LoVo (cell line): ENCODE results near the gene PEX5.
"Not testable (repeated sequence)": the region's sequence is repeated elsewhere in the genome, so short reads cannot be mapped to it uniquely, and the experiment has no call there.

Source experiments
- DNase-seq: peaks from one replicate; pipeline ENCODE4 v3.0.0-alpha.2; 2016; ENCODE audit warnings: low spot score

PEX5 gene

DNA sequence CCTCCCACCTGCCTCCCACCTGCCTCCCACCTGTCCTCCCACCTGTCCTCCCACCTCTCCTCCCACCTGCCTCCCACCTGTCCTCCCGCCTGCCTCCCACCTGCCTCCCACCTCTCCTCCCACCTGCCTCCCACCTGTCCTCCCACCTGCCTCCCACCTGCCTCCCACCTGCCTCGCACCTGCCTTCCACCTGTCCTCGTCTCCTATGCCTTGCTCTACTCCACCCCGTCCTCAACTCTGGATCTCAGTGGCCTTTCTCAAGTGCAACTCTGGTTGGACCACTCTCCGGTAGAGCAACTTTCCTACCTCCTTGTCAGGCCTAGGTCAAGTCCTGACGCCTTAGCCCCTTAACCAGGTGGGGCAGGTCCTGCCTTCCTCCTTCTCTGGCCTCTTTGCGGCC lies 29.3 kb upstream of the PEX5 start:
- no peak for DNase-seq

DNA sequence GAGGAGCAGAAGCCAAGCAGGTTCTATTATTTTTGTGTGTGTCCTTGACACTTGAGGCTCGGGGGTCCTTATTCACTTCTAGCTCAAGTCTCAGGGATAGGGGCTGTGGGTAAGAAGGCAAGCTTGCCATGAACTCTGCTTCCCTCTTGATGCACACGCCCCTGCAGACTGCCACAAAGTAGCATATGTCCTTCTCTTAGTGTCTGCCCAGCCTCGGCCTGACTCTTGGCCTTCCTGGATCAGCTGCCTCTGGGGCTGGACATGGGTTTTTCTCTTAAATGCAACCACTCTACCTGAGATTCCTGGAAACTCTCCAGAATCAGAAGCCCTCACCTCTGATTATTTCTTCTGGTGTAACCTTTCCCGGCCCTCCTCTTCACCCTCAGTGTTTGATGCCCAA lies 28.2 kb upstream of the PEX5 start:
- DNase-seq, result no peak

DNA sequence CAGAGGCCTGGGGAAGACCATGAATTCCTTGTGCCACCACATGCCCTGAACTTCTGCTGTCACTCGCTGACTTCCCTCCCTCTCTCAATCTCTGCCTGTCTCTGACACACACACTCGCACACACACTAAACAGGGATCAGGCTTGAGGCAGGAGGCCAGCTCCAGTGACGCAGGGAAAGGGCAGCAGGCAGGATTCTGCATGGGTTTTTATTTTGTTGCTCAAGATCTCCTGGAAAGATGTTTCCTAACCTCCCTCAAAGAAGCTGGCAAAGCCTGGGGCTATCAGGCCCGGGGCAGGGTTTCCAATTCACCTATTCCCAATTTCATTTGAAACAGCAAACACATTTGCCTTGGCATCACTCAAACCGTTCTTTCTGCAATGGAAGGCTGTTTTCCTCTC lies 27.7 kb upstream of the PEX5 start:
- no peak for DNase-seq

DNA sequence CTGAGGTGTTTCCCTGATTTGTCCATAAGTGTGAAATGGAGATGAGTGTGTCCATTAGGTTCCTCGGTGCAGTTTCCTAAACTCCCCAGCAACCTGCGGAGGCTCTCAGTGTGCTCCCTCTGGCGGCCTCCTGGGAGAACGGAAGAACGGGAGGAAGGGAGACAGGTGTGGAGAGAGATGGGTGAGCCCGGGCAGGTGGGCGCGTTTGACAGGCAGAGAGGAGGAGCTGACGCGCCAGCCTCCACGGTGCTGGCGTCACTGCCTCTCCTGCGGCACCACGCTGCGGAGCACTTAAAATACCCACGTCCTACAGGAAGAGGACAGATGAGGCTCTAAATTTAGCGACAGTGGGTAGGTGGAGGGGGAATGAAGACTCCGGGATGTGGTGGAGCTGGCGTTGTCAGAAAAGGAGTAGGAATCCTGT lies 26.8 kb upstream of the PEX5 start:
- DNase-seq, result peak; percentile 82

DNA sequence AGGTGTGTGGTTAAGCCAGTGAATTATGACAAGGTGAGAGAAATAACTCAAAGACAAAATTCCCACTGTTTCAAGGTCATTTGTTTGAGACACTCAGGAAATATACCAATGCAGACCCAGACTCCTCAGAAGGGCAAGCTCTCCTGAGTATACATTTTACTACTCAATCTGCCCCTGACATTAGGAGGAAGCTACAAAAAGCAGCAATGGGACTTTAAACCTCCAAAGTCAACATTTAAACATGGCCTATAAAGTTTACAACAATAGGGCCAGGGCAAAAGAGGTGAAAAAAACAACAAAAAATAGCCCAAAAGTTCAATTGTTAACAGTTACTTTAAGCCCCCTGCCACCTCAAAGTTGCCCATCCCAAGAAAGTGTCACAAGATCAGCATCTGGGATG lies 19.5 kb upstream of the PEX5 start:
- DNase-seq, result no peak

DNA sequence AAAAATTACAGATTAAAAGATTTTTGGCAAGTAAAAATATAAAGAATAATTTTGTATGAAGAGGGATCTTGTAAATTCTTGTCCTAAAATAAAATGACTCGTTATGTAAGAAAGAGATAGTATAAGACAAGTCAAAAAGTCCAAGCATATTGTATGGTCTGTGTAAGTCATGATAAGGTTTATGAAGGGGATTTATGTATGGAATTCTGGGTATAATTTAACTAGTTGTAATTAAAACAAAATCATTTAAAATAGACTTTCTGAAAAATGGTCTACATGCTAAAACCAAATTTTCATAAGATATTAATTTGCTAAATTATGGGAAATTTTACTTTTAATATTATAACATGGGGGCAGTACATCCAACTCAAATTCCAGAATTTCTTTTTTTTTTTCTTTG lies 17.6 kb upstream of the PEX5 start:
- no peak for DNase-seq

DNA sequence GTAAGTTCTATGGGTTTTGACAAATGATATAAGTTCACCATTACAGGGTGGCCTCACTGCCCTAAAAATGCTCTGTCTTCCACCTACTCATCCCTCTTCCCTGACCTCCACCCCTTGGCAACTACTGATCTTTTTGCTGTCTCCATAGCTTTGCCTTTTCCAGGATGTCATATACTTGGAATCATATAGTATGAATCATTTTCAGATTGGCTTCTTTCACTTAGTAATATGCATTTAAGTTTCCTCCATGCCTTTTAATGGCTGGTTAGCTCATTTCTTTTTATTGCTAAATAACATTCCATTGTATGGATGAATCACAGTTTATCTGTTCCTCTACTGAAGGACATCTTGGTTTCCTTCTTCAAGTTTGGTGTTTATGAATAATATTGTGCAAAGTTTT lies 14.0 kb upstream of the PEX5 start:
- no peak for DNase-seq

DNA sequence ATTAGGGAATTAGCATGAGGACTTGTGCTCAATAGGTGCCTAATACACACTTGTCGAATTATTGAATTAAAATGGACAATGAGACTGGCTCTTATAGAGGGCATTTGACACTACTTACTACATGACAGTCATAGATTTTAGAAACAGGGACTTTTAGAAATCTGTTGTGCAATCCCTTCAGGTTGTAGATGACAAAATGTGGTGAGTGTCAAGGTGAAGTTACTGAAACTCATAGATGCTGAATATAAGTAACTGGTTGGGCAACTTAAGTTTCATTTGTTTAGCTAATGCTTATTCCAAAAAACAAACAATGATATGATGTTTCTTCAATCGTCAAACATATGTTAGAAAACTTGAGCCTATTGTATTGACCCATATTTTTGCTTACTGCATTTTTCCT lies 12.9 kb upstream of the PEX5 start:
- DNase-seq, result no peak

DNA sequence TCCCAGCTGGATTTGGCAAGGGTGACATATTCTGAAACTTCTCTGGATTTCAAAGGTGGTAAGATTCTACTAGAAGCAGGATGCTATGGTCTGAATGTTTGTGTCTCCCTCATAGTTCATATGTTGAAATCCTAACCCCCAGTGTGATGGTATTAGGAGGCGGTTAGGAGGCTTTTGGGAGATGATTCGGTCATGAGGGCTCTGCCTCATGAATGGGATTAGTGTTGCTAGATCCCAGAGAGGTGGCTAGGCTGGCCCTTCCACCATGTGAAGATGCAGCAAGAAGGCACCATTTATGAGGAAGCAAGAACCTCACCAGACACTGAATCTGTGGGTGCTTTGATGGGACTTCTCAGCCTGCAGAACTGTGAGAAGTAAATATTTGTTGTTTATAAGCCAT lies 11.0 kb upstream of the PEX5 start:
- DNase-seq, result no peak

DNA sequence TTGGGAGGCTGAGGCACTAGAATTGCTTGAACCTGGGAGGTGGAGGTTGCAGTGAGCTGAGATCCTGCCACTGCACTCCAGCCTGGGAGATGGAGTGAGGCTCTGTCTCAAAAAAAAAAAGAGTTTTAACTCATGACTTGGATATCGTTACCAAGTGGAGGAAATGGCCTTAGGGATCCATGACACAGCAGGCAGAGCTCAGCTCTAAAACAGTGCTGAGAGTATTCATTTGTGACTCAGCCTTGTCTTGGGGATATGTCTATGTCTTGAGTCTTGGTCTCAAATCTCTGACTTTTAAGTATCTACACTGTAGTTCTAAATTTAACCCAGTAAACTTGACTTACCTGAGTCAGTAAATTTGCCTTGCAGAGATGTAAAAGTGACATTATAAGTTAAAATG lies 8.8 kb upstream of the PEX5 start:
- DNase-seq, result no peak

DNA sequence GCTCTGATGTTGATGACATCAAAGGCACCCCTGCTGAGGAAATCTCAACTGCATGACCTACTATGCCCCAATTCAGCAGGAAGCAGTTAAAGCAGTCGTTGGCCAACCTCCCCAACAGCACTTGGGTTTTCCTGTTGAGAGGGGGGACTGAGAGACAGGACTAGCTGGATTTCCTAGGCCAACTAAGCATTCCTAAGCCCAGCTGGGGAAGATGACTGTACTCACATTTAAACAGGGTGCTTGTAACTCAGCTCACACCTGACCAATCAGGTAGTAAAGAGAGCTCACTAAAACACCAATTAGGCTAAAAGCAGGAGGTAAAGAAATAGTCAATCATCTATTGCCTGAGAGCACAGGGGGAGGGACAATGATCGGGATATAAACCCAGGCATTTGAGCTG lies 3.4 kb upstream of the PEX5 start:
- DNase-seq, result not testable (repeated sequence)

DNA sequence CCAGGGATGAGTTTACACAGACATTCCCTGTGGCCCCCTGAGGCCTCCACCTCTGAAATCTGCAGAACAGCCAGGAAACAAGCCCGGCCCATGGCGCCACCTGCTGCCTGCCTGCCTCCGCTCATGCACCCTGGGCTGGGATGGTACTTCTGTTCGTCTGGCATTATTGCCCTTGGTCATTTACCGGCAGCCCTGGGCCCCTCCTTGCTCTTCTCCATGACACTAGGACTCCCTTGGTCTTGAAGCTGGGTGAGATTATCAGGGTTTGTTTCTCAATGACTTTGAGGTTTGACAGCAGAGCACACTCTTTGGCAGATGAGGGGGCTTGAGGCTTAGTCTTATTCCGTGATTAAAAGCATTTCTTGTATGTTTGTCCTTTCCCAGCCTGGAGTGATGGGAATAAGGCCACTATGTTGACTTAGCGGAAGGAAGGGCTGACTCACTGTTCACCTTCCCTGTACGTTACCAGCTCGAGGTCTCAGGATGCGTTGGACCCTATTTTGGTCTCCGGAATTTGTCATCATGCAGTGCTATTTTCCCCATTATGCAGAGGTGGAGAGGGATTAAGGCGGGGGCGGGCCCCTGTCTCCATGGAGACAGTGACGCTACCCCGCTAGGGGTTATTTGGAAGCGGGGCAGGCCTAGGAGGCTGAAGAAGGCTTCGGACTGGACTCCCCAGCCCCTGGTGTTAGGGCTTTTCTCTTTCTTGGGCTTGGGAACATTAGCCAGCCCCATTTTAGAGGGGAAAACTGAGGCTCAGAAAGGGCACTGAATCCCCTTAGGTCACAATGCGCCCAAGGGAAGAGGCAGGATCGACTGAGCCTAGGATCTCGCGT lies 706 bp upstream of the PEX5 start:
- peak; percentile 76 for DNase-seq

DNA sequence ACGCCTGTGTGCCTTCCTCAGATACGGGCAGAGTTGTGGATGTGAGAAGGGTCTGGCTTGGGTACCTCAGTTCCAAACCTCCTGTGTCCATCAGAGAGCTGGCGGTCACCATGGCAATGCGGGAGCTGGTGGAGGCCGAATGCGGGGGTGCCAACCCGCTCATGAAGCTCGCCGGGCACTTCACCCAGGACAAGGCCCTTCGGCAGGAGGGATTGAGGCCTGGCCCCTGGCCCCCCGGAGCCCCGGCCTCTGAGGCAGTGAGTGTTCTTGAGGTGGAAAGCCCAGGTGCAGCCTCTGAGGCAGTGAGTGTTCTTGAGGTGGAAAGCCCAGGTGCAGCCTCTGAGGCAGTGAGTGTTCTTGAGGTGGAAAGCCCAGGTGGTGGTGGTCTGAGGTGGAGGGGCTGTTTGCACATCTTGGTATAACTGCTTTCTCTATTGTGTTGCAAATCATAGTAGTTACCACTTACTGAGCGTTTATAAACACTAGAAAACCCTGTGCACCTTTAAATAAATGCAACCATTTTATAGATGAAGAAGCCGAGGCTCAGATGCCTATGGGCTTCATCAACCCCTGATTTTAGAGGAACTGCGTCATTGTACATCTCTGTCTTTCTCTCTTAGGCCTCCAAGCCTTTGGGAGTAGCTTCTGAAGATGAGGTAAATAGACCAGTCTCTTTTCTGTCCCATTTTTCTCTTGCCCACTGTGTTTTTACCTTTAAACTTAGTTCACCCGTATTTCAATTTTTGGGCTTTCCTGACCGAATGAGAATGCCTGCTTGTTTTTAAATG lies 976 bp downstream of the PEX5 start:
- no peak for DNase-seq

DNA sequence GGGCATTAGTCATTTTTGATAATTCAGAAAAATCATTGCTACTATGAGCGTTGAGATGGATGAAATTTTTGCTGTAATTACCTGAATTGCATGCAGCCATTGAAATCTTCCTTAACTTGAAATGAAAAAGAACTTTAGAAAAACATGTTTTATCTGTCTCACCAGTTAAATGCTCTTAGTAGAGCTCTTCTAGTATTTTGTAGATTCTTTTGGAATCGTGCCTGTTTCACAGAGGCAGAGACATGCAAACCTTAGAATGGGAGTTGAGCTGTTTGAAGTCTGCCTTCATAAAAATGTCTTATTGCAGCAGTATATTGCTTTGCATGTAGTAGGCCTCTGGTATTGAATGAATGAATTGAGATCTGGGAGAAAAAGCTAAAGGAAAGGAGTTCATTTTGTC lies 4.2 kb downstream of the PEX5 start:
- no peak for DNase-seq

DNA sequence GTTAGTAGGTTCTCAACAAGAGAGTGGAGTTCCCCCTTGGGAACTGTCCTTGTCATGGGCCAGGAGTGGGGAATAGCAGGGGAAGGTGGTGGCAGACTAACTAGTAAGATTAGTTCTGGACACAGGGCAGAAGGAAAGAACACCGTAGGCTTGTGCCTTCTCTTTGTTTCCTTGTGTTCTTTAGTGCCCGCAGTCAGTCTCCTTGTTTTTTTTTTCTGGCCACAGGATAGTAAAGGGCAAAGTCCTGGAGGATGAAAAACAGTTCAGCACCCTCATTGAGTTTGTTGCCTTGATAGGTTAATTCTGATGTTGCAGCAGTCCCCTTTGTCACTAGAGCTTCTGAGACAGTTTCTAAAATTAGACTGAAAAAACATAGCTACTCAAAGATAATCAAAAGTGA lies 8.4 kb downstream of the PEX5 start:
- peak; percentile 27 for DNase-seq

DNA sequence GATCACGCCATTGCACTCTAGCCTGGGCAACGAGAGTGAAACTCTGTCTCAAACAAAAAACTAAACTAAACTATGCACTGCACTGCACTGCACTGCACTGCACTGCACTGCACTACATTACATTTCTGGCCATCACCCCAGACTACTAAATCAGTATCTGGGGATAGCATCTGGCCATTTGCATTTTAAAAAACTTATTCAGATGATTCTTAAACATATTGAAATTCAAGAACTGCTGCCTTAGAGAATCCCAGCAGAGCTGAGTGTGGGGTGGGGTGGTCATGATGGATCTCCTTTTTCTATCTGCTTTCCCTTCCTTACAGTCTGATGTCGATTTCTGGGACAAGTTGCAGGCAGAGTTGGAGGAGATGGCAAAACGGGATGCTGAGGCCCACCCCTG lies 13.6 kb downstream of the PEX5 start:
- no peak for DNase-seq

DNA sequence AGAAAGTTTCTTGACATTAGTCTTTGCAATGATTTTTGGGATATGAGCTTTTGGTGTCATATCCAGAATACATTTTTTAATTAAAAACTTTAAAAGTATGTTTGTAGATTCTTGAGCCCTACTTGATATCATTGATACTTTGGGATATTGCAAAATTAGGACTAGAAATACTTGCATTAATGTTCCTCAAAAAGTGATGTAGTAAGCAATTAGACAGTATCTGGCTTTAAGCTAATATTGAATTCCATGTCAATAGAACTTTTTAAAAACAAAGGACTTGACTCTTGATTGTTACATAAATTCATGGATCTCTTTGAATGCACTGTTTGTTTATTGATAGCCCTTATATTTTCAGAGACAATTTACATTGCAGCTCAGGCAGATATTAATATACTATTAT lies 15.6 kb downstream of the PEX5 start:
- DNase-seq, result no peak

DNA sequence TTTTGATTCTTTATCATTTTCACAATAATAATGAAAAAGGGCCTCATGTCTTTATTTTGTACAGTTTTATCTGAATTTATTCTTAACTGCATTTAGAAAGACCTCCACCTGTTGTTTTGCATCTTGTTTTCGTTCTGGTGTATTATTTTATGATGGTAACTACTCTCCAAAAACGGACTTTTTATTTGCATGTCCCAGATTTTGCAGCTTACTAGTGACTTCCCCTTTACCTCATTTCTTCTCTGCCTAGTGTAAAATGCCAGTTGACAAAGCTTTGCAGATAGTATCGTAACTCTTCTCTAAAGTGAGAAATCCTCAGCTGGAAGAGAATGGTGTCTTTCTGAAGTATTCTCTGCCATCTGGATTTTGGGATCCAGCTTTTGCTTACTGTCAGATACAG lies 17.2 kb downstream of the PEX5 start:
- no peak for DNase-seq

DNA sequence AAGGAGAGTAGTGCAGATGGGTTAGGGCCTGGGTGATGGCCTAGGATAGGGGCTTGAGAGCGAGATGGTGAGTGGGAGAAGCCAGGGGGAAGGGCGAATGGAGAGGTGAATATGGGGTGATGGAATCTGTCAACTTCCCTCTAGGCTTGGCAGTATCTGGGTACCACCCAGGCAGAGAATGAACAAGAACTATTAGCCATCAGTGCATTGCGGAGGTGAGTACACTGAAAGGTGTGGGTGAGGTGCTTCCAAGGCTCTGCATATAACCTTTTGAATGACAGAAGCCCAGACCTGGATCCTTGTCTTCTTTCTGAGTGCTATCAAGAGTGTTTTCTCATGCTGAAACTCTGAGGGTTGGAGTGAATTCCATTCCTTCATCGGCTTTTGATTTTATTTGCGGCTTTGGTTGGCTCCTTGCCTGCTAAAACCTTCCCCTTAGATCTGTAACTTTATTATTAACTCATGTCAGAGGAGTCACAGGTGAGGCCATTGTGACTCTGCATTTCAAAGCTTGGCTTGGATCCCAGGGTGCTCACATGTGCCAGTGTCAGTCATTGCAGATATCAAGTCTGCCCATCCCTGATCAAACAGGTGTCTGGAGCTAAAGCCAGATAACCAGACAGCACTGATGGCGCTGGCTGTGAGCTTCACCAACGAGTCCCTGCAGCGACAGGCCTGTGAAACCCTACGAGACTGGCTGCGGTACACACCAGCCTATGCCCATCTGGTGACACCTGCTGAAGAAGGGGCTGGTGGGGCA lies 18.6 kb downstream of the PEX5 start:
- DNase-seq, result no peak

DNA sequence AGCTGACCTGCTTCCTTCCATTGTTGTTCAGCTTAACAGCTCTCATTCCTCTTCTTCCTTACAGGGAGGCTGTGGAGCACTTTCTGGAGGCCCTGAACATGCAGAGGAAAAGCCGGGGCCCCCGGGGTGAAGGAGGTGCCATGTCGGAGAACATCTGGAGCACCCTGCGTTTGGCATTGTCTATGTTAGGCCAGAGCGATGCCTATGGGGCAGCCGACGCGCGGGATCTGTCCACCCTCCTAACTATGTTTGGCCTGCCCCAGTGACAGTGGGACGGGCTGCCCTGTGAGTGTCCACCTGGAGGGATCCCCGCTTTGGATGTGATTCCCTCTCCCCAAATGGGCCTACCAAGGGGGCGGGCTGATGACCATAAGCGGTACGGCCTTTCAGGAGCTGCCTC lies 20.5 kb downstream of the PEX5 start:
- no peak for DNase-seq

DNA sequence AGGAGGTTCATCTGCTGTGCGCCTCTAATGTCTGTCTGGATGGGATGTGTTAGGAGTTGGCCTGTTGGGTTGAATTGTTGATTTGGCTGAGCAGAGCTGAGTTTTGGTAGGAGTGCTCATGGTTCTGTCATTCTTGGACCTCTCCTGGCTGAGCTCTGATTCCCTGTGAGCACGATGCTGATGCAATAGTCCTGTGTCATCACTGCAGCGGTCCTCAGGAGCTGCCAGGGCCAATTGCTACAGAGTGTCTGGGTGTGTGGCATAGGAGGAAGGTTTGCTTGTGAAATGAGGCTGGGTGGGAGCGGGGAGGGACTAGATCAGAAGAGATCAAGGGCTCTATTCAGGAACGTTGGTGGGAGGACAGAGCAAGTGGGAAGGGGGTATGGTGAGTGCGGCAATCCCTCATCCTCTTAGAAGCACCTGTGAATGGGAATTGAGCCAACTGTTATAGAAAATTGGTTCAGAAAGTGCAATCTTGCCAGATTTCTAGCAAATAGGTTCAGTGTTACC lies 21.2 kb downstream of the PEX5 start:
- DNase-seq, result no peak

DNA sequence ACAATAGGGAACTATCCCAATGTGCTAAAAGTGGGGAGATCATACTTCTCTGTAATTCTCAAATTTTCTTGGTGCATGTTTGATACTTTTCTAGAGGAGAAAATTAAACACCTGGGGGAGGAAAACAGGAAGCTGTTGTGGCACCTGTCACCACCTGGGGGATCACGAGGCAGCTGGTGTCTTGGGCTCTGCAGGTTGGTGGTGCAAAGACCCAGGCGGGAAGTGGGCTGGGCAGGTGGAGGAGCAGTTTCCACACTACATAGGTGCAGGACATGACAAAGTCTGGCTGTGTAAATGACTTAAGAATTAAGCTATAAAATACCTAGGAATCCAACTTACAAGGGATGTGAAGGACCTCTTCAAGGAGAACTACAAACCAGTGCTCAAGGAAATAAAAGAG lies 23.2 kb downstream of the PEX5 start:
- no peak for DNase-seq

DNA sequence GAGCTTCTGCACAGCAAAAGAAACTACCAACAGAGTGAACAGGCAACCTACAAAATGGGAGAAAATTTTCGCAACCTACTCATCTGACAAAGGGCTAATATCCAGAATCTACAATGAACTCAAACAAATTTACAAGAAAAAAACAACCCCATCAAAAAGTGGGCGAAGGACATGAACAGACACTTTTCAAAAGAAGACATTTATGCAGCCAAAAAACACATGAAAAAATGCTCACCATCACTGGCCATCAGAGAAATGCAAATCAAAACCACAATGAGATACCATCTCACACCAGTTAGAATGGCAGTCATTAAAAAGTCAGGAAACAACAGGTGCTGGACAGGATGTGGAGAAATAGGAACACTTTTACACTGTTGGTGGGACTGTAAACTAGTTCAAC lies 24.3 kb downstream of the PEX5 start:
- not testable (repeated sequence) for DNase-seq
